ENCODE data around the gene PJVK. TPM values are rescaled to one million over a fixed set of nuclear protein-coding genes. Genes with fewer than 3 reads are reported as not detected.
"Not testable (repeated sequence)": the region's sequence is repeated elsewhere in the genome, so short reads cannot be mapped to it uniquely, and the experiment has no call there.

Gene PJVK
- total RNA-seq, 1 donor from 2014 or later, result 0.58 TPM

DNA sequence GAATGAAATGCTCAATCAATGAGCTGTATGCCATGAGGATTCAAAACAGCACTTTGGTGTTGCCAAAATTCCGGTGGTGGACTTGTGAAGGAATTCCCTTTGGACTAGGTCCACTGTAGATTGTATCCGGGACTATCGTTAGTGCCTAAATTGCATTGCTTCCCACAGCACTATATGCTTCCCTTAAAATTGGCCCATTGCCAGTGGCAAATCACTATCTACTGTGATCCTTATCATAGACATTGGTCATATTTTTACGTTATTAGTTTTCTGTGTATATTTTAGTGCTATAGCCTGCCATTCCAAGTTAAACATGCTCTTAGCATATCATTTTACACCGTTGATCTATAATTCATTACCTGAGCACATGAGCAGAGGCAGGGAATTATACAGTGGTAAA, 1.7 kb downstream of the PJVK start:
- no peak for DNase-seq (ENCODE audit: low read depth)
- no peak overlapping the region for H3K4me3 ChIP-seq (ENCODE audit: low read depth, low read length)
- TF ChIP-seq, protein P1, sequence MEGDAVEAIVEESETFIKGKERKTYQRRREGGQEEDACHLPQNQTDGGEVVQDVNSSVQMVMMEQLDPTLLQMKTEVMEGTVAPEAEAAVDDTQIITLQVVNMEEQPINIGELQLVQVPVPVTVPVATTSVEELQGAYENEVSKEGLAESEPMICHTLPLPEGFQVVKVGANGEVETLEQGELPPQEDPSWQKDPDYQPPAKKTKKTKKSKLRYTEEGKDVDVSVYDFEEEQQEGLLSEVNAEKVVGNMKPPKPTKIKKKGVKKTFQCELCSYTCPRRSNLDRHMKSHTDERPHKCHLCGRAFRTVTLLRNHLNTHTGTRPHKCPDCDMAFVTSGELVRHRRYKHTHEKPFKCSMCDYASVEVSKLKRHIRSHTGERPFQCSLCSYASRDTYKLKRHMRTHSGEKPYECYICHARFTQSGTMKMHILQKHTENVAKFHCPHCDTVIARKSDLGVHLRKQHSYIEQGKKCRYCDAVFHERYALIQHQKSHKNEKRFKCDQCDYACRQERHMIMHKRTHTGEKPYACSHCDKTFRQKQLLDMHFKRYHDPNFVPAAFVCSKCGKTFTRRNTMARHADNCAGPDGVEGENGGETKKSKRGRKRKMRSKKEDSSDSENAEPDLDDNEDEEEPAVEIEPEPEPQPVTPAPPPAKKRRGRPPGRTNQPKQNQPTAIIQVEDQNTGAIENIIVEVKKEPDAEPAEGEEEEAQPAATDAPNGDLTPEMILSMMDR (conservative IDR thresholded peaks at IDR 0.05; ENCODE audit: low read depth, low read length), result no peak

DNA sequence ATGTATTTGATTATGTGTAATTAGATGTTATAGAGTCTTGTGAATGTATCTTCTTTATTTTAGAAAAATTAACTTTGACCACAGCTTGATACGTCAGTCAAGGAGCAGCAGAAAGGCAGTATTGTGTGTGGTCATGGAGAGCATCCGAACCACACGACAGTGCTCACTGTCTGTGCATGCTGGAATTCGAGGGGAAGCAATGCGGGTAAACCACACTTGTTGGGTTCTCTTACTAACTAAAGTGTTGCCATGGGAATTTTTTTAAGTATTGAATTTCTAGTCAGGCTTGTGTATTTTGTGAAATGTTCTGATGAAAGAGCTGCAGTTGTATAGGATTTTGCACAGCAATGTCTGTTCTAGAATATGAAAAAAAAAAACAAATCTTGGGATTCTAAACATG, 4.8 kb downstream of the PJVK start:
- H3K4me3 ChIP-seq (ENCODE audit: low read depth, low read length), result no peak overlapping the region
- TF ChIP-seq, protein P1 (conservative IDR thresholded peaks at IDR 0.05; ENCODE audit: low read depth, low read length), result no peak
- DNase-seq (ENCODE audit: low read depth), result no peak

DNA sequence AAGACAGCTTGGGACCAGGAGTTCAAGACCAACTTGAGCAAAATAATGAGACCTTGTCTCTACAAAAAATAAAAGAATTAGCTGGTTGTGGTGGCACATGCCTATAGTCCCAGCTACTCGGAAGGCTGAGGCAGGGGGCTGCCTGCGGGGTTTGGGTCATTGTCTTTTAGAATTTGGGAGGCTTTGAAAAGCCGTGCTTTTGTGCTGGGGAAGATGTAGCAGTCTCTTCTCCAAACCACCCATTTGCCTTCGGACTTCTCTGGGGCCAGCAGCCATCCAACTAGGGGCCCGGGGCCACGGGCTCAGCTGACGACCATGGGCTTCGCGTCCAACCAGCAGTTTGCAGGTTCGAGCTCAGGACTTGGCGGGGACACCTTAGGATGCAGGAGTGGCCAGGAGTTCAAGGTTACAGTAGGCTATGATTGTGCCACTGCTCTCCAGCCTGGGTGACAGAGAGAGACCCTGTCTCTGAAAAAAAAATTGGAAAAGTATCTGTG, 6.3 kb downstream of the PJVK start:
- H3K4me3 ChIP-seq (ENCODE audit: low read depth, low read length), result no peak overlapping the region
- TF ChIP-seq, protein P1 (conservative IDR thresholded peaks at IDR 0.05; ENCODE audit: low read depth, low read length), result no peak
- no peak for DNase-seq (ENCODE audit: low read depth)

DNA sequence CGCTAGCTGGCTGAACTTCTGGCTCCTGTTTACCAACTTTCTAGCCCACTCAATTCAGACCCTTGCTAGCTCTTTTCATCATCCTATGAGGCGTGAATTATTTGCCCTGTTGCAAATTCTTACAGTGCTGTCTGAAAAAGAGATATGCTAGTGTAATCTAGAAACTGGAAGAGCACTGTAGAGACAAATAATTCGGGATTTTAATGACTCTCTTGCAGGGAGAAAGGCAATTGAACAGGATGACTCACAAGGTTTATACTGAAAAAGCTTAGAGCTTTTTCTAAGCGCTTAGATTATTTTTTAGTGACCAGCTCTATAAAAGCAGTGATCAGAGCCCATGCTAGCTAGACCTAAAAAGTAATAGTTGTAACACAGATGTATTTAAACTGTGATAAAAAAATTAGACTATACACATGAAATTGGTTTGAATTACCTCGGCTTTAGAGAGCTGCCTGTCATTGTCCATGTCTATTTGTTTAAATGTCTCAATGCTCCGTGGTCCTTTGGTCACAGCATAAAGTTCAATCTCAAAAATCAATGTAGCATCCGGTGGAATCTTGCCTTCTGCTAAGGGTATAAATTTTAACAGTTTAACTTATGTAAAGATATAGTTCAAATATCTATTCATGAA, 18.2 kb downstream of the PJVK start:
- H3K4me3 ChIP-seq (ENCODE audit: low read depth, low read length), result no peak overlapping the region
- TF ChIP-seq, protein P1 (conservative IDR thresholded peaks at IDR 0.05; ENCODE audit: low read depth, low read length), result no peak
- DNase-seq (ENCODE audit: low read depth), result no peak

DNA sequence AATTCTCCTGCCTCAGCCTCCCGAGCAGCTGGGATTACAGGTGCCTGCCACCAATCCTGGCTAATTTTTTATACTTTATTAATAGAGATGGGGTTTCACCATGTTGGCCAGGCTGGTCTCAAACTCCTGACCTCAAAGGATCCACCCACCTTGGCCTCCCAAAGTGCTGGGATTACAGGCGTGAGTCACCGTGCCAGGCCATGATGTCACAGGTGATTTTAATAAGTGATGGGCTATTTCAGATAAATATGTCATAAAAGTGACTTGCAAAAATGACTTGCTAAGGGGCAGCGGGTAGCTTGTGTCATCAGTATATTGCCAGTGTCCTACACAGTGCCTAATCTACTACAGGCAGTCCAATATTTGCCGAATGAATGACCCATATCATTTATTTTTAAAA, 20.1 kb downstream of the PJVK start:
- DNase-seq (ENCODE audit: low read depth); H3K4me3 ChIP-seq (ENCODE audit: low read depth, low read length): not testable (repeated sequence)

DNA sequence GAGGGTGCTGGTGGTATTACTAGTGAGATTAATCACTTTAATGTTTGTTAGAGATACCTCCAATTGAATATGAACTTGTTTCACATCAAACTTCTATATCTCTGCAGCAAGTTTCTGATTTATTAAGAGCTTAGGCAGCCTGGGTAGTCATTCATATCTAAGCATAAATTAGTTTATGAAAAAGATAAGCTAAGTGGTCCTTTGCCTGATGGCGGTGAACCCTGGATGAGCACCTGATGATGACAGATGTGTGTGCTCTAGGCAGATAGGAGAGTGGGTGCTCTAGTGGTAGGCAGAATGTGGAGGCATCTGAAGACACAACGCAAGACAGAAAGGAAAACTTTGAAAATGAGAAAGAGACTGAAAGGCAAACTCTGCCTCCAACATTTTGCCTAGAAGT, 22.2 kb downstream of the PJVK start:
- DNase-seq (ENCODE audit: low read depth), result no peak
- TF ChIP-seq, protein P1 (conservative IDR thresholded peaks at IDR 0.05; ENCODE audit: low read depth, low read length), result no peak

DNA sequence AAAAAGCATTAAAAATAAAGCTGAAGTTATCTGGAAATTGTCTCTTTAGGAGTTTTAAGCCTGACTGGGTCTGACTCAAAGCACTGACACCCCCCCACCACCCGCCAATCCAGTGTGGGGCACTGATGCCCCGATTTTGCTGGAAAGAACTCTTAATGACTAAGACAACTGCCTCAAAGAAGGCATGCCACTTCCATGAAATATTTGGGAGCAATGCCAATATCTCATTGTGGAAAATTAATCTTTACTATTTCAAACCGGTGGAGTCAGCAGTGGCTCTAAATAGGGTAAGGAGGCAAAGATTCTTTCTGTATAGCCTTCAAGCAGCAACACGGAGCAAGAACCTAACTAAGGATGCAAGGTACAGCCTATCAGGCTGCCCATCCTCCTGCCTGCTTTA, 22.8 kb downstream of the PJVK start:
- DNase-seq (ENCODE audit: low read depth), result no peak
- TF ChIP-seq, protein P1 (conservative IDR thresholded peaks at IDR 0.05; ENCODE audit: low read depth, low read length), result no peak
- H3K4me3 ChIP-seq (ENCODE audit: low read depth, low read length), result no peak overlapping the region

More for the DNA sequence above, 22.2 kb downstream of the PJVK start:
- no peak overlapping the region for H3K4me3 ChIP-seq (ENCODE audit: low read depth, low read length)
